ENCODE results near the gene GPATCH8. TPM values are rescaled to one million over a fixed set of nuclear protein-coding genes. Genes with fewer than 3 reads are reported as not detected.
A peak's percentile ranks its signal among the peaks of the same experiment; 100 is the strongest.

GPATCH8 gene
- total and polyA plus RNA-seq, 9 of the 15 experiments (the other 6 are each of a cell fraction or from before 2014, with no cell fraction given): 10.6 to 29.6 (median 13.2) TPM

DNA sequence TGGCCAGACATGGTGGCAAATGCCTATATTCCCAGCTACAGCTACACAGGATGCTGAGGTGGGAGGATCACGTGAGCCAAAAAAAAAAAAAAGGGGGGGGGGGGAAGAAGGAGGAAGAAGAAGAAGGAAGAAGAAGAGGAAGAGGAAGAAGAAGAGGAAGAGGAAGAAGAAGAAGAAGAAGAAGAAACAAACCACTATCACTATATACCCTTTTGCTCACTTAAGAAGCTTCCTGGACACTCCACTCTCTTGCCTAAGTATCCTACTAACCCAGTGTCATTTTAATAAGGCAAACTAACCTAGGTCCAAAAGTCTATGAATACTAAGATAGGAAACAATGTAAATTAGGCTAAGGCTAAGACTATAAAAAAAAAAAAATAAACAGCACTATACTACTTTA is 54.8 kb downstream of the GPATCH8 start:
- Histone ChIP-seq H2AFZ (ENCODE audit: low read depth, low read length) (no peak overlapping the region), H3K79me2 (ENCODE audit: control insufficient read depth, insufficient read depth, low read length) (peaks cover 8% of the 10 kb centered on the region; the same call in 2 of the 3 replicates), H4K20me1 (replicated peaks; ENCODE audit: control insufficient read depth, insufficient read depth, low read length) (no peaks in the 10 kb centered on the region), H3K27me3 (ENCODE audit: control insufficient read depth in 2 of 2, insufficient read depth in 2 of 2, low read length in 2 of 2) (no peaks in the 10 kb centered on the region), H3K4me2 (ENCODE audit: insufficient read depth, low read length) (no peak overlapping the region), H3K27ac (ENCODE audit: extremely low read depth, low read depth, low read length) (no peak overlapping the region), H3K4me3 (no peak overlapping the region), H3K9me3 (replicated peaks; ENCODE audit: control insufficient read depth, insufficient read depth, low read depth, low read length) (no peaks in the 10 kb centered on the region), H3K36me3 (ENCODE audit: control insufficient read depth, insufficient read depth, low read length) (no peaks in the 10 kb centered on the region), H3K9me1 (ENCODE audit: control insufficient read depth, insufficient read depth, low read length) (no peaks in the 10 kb centered on the region), H3K4me1 (replicated peaks in 1 of 2; ENCODE audit: control insufficient read depth in 2 of 2, insufficient read depth in 2 of 2, low read length in 2 of 2) (peaks cover 7 to 11% of the 10 kb centered on the region in 2 experiments; a peak in 4 of 5 replicates), H3K9ac (ENCODE audit: insufficient read depth in 1 of 2, low read depth in 2 of 2, low read length in 2 of 2) (no peak overlapping the region)
- intact Hi-C loops (cut with micrococcal nuclease): no loop called here
- DNase-seq (ENCODE audit: extremely low read depth in 1 of 4, low spot score in 3 of 4) (no peak), ATAC-seq (no peak), FAIRE-seq (no peak)
- POLR2A ChIA-PET: no interaction called here
- BruUV-seq (replicated peaks): no TSS peak
- WGBS (ENCODE audit: insufficient coverage, low coverage, missing lambda C conversion rate): 0% methylated on average over 1 of the region's 1 CpG
- in situ Hi-C loops (cut with MboI): no loop called here
- CTCF ChIA-PET (ENCODE audit: low intra/inter-chr PET ratio): no interaction called here
- TF ChIP-seq, protein P1, sequence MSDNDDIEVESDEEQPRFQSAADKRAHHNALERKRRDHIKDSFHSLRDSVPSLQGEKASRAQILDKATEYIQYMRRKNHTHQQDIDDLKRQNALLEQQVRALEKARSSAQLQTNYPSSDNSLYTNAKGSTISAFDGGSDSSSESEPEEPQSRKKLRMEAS (CRISPR knock-in tag; IDR thresholded peaks at IDR 0.05): no peak
- TF ChIP-seq ETV6 (IDR thresholded peaks at IDR 0.05; ENCODE audit: borderline replicate concordance in 1 of 2, low read depth in 2 of 2, low read length in 1 of 2) (peak; percentile 49 to 66; a peak in 1 of 4 replicates), ETV6 (CRISPR knock-in tag; IDR thresholded peaks at IDR 0.05; ENCODE audit: borderline replicate concordance) (no peak)

DNA sequence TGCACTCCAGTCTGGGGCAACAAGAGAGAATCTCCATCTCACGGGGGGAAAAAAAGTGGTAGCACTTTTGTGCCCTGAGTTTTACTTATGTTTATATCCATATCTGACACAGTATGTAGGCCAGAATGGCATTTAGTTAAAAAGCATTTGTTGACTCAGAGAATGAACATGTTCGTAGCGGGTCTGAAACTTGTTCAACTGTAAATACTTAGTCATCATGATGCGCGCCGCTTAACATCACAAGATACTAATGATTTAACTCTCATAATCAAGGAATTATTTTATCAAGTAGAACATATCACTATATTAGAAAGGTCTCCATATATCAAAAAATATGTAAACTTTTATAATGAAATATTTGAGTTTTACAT is 58.5 kb downstream of the GPATCH8 start:
- Histone ChIP-seq H3K79me2 (ENCODE audit: control insufficient read depth, insufficient read depth, low read length) (peaks cover 14% of the 10 kb centered on the region), H3K4me3 (no peak overlapping the region), H4K20me1 (replicated peaks; ENCODE audit: control insufficient read depth, insufficient read depth, low read length) (no peaks in the 10 kb centered on the region), H3K27ac (ENCODE audit: extremely low read depth, low read depth, low read length) (peak overlapping the region; percentile 24; the same call in 2 of the 3 replicates), H2AFZ (ENCODE audit: low read depth, low read length) (no peak overlapping the region), H3K4me1 (replicated peaks in 1 of 2; ENCODE audit: control insufficient read depth in 2 of 2, insufficient read depth in 2 of 2, low read length in 2 of 2) (peaks cover 0 to 7% of the 10 kb centered on the region in 2 experiments; a peak in 3 of 5 replicates), H3K9me1 (ENCODE audit: control insufficient read depth, insufficient read depth, low read length) (no peaks in the 10 kb centered on the region), H3K9me3 (replicated peaks; ENCODE audit: control insufficient read depth, insufficient read depth, low read depth, low read length) (no peaks in the 10 kb centered on the region), H3K27me3 (ENCODE audit: control insufficient read depth in 2 of 2, insufficient read depth in 2 of 2, low read length in 2 of 2) (no peaks in the 10 kb centered on the region), H3K36me3 (ENCODE audit: control insufficient read depth, insufficient read depth, low read length) (no peaks in the 10 kb centered on the region), H3K4me2 (ENCODE audit: insufficient read depth, low read length) (no peak overlapping the region), H3K9ac (ENCODE audit: insufficient read depth in 1 of 2, low read depth in 2 of 2, low read length in 2 of 2) (peak overlapping the region in 1 of 2 experiments; percentile 43; a peak in 1 of 4 replicates)
- intact Hi-C loops (cut with micrococcal nuclease): no loop called here
- CTCF ChIA-PET (ENCODE audit: low intra/inter-chr PET ratio): interaction anchor here (0.6 kb wide), 1 partner anchor 90 kb away, joined by 3 read pairs; no protein-coding TSS in a partner anchor
- in situ Hi-C loops (cut with MboI): no loop called here
- ATAC-seq: peak; percentile 38
- WGBS (ENCODE audit: insufficient coverage, low coverage, missing lambda C conversion rate): 77% methylated on average over 6 of the region's 6 CpGs
- no TSS peak for BruUV-seq (replicated peaks)
- DNase-seq (ENCODE audit: extremely low read depth in 1 of 4, low spot score in 3 of 4): peak in 1 of 4 experiments; percentile 27
- POLR2A ChIA-PET: interaction anchor here (0.6 kb wide), 1 partner anchor 118 kb away, joined by 3 read pairs; no protein-coding TSS in a partner anchor
- no peak for FAIRE-seq
- no peak for TF ChIP-seq TGIF2 (CRISPR knock-in tag; IDR thresholded peaks at IDR 0.05)
- 0 out of 2 replicates have a peak, but pooled peaks have one; percentile 14 for TF ChIP-seq MAFG (tag; conservative IDR thresholded peaks at IDR 0.05)
- no peak for TF ChIP-seq HEY1 (CRISPR knock-in tag; IDR thresholded peaks at IDR 0.05; ENCODE audit: borderline replicate concordance)
- TF ChIP-seq, protein P2, sequence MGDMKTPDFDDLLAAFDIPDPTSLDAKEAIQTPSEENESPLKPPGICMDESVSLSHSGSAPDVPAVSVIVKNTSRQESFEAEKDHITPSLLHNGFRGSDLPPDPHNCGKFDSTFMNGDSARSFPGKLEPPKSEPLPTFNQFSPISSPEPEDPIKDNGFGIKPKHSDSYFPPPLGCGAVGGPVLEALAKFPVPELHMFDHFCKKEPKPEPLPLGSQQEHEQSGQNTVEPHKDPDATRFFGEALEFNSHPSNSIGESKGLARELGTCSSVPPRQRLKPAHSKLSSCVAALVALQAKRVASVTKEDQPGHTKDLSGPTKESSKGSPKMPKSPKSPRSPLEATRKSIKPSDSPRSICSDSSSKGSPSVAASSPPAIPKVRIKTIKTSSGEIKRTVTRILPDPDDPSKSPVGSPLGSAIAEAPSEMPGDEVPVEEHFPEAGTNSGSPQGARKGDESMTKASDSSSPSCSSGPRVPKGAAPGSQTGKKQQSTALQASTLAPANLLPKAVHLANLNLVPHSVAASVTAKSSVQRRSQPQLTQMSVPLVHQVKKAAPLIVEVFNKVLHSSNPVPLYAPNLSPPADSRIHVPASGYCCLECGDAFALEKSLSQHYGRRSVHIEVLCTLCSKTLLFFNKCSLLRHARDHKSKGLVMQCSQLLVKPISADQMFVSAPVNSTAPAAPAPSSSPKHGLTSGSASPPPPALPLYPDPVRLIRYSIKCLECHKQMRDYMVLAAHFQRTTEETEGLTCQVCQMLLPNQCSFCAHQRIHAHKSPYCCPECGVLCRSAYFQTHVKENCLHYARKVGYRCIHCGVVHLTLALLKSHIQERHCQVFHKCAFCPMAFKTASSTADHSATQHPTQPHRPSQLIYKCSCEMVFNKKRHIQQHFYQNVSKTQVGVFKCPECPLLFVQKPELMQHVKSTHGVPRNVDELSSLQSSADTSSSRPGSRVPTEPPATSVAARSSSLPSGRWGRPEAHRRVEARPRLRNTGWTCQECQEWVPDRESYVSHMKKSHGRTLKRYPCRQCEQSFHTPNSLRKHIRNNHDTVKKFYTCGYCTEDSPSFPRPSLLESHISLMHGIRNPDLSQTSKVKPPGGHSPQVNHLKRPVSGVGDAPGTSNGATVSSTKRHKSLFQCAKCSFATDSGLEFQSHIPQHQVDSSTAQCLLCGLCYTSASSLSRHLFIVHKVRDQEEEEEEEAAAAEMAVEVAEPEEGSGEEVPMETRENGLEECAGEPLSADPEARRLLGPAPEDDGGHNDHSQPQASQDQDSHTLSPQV (IDR thresholded peaks at IDR 0.05): 0 out of 2 replicates have a peak, but pooled peaks have one; percentile 37
- peak; percentile 33; the same call in 1 of the 2 replicates for TF ChIP-seq ZNF316 (IDR thresholded peaks at IDR 0.05)
- TF ChIP-seq FOSL1 (tag; conservative IDR thresholded peaks at IDR 0.05): peak; percentile 43

All from K562 (cell line).